ENCODE data around the gene CACNA1D. TPM values are rescaled to one million over a fixed set of nuclear protein-coding genes. Genes with fewer than 3 reads are reported as not detected.

The CACNA1D gene
- total and polyA plus RNA-seq, 5 donors from 2014 or later, result 0.03 to 0.44 TPM; not detected in 3

GRCh38 chr3:53695324-53695690 lies 200.9 kb downstream of the CACNA1D start:
- Mint-ChIP-seq H3K27me3 (peaks cover 18% of the 10 kb centered on the region), H3K4me1 (peaks cover 0 to 7% (median 5%) of the 10 kb centered on the region in 4 donors), H3K4me3 (no peak overlapping the region), H3K36me3 (no peaks in the 10 kb centered on the region), H3K9me3 (no peaks in the 10 kb centered on the region), H3K27ac (peak overlapping the region in 1 of 3 donors; percentile 16)
- peaks cover 7% of the 10 kb centered on the region for H3K4me1 ChIP-seq (ENCODE audit: control insufficient read depth, insufficient read depth, low read length, poor library complexity, severe bottlenecking)
- H3K27ac ChIP-seq (ENCODE audit: insufficient read depth, low read length, poor library complexity, severe bottlenecking), result no peak overlapping the region
- no peaks in the 10 kb centered on the region for H3K27me3 ChIP-seq (ENCODE audit: control insufficient read depth, insufficient read depth, low read length)
- no peak overlapping the region for H3K4me3 ChIP-seq (ENCODE audit: low read depth, low read length)
- no peaks in the 10 kb centered on the region for H3K9me3 ChIP-seq (ENCODE audit: control insufficient read depth in 2 of 2, low read length in 2 of 2)
- ATAC-seq (ENCODE audit: low read depth in 2 of 2) (no peak), DNase-seq (no peak)
- no peaks in the 10 kb centered on the region for H3K36me3 ChIP-seq (ENCODE audit: control insufficient read depth, insufficient read depth, low read length)

GRCh38 chr3:53696401-53697172 lies 202.2 kb downstream of the CACNA1D start:
- no peaks in the 10 kb centered on the region for H3K27me3 ChIP-seq (ENCODE audit: control insufficient read depth, insufficient read depth, low read length)
- ATAC-seq (ENCODE audit: low read depth in 2 of 2), result no peak
- no peak for DNase-seq
- no peaks in the 10 kb centered on the region for H3K36me3 ChIP-seq (ENCODE audit: control insufficient read depth, insufficient read depth, low read length)
- Mint-ChIP-seq H3K27me3 (peaks cover 11% of the 10 kb centered on the region), H3K27ac (no peak overlapping the region), H3K36me3 (no peaks in the 10 kb centered on the region), H3K9me3 (no peaks in the 10 kb centered on the region), H3K4me1 (peaks cover 0 to 7% (median 5%) of the 10 kb centered on the region in 4 donors), H3K4me3 (no peak overlapping the region)
- H3K4me1 ChIP-seq (ENCODE audit: control insufficient read depth, insufficient read depth, low read length, poor library complexity, severe bottlenecking), result peaks cover 7% of the 10 kb centered on the region
- H3K9me3 ChIP-seq (ENCODE audit: control insufficient read depth in 2 of 2, low read length in 2 of 2), result no peaks in the 10 kb centered on the region
- no peak overlapping the region for H3K27ac ChIP-seq (ENCODE audit: insufficient read depth, low read length, poor library complexity, severe bottlenecking)
- no peak overlapping the region for H3K4me3 ChIP-seq (ENCODE audit: low read depth, low read length)

DNA sequence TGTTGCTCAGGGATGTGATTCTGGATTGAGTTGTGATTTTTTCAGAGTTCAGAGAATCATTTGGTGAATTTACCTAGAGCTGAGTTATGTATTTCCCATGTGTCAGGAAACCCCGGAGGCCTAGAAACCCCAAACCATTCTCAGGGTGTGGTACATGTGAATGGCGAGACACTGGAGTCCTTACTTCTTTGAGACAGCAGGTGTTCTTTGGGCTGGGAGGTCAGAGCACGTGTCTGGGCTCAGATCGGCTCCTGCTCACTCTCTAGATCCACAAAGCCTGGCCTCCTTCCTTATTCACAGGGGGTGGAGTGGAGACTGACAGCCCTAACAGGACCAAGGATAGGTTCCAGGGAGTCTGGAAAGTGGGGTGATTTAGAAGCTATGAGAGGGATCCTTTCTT lies 206.0 kb downstream of the CACNA1D start:
- DNase-seq, result no peak
- no peaks in the 10 kb centered on the region for H3K27me3 ChIP-seq (ENCODE audit: control insufficient read depth, insufficient read depth, low read length)
- no peak overlapping the region for H3K4me3 ChIP-seq (ENCODE audit: low read depth, low read length)
- H3K27ac ChIP-seq (ENCODE audit: insufficient read depth, low read length, poor library complexity, severe bottlenecking), result no peak overlapping the region
- no peaks in the 10 kb centered on the region for H3K36me3 ChIP-seq (ENCODE audit: control insufficient read depth, insufficient read depth, low read length)
- Mint-ChIP-seq H3K36me3 (no peaks in the 10 kb centered on the region), H3K27me3 (peaks cover 11% of the 10 kb centered on the region), H3K27ac (no peak overlapping the region), H3K4me1 (peaks cover 0 to 4% (median 0%) of the 10 kb centered on the region in 4 donors), H3K4me3 (no peak overlapping the region), H3K9me3 (no peaks in the 10 kb centered on the region)
- ATAC-seq (ENCODE audit: low read depth in 2 of 2), result no peak
- no peaks in the 10 kb centered on the region for H3K4me1 ChIP-seq (ENCODE audit: control insufficient read depth, insufficient read depth, low read length, poor library complexity, severe bottlenecking)
- no peaks in the 10 kb centered on the region for H3K9me3 ChIP-seq (ENCODE audit: control insufficient read depth in 2 of 2, low read length in 2 of 2)

- Mint-ChIP-seq H3K27ac (no peak overlapping the region), H3K27me3 (peaks cover 6% of the 10 kb centered on the region), H3K4me1 (peaks cover 0 to 4% (median under 1%) of the 10 kb centered on the region in 4 donors), H3K4me3 (no peak overlapping the region), H3K36me3 (no peaks in the 10 kb centered on the region), H3K9me3 (no peaks in the 10 kb centered on the region)
- Histone ChIP-seq H3K27me3 (ENCODE audit: control insufficient read depth, insufficient read depth, low read length) (no peaks in the 10 kb centered on the region), H3K4me1 (ENCODE audit: control insufficient read depth, insufficient read depth, low read length, poor library complexity, severe bottlenecking) (no peaks in the 10 kb centered on the region), H3K27ac (ENCODE audit: insufficient read depth, low read length, poor library complexity, severe bottlenecking) (no peak overlapping the region), H3K4me3 (ENCODE audit: low read depth, low read length) (no peak overlapping the region), H3K36me3 (ENCODE audit: control insufficient read depth, insufficient read depth, low read length) (no peaks in the 10 kb centered on the region), H3K9me3 (ENCODE audit: control insufficient read depth in 2 of 2, low read length in 2 of 2) (no peaks in the 10 kb centered on the region)
- ATAC-seq (ENCODE audit: low read depth in 2 of 2) (no peak), DNase-seq (no peak)
These were observed 208.5 kb downstream of the CACNA1D start for GRCh38 chr3:53702776-53703530.

DNA sequence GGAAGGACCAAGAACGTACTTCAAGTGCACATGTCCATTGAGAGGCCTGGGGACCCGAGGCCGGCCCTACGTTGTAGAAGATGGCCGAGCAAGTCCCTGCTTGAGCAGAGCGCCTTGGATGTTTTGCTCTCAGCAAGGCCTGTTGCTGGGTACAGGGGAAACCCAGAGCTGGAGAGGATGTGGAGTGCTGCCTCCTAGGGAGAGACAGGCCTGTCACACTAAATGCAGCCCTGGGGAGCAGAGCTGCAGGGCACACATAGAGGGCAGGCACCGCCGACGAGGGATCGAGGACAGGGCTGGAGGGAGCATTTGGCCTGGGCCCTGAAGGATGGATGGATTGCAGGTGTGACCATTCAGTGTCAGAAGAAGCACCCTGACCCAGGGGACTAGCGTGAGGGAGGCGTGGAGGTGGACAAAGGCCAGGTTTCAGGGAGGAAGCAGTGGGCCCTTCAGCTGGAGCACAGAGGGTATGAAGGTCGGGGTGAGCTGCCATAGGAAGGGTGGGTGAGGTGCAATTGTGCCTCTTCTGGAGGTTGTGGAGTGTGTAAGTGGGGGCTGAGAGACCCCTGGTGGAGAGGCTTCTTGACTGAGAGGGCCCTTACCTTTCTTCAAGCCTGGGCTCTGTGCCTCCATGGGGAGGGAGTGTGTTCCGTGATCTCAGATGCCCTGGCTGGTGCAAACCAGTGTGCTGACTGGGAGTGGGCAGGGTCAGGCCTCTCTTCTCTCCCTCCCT lies 209.4 kb downstream of the CACNA1D start:
- Mint-ChIP-seq H3K9me3 (no peaks in the 10 kb centered on the region), H3K36me3 (no peaks in the 10 kb centered on the region), H3K4me3 (no peak overlapping the region), H3K27me3 (peaks cover 1% of the 10 kb centered on the region), H3K4me1 (peaks cover 0 to 4% (median under 1%) of the 10 kb centered on the region in 4 donors), H3K27ac (no peak overlapping the region)
- no peaks in the 10 kb centered on the region for H3K9me3 ChIP-seq (ENCODE audit: control insufficient read depth in 2 of 2, low read length in 2 of 2)
- H3K27ac ChIP-seq (ENCODE audit: insufficient read depth, low read length, poor library complexity, severe bottlenecking), result no peak overlapping the region
- H3K4me1 ChIP-seq (ENCODE audit: control insufficient read depth, insufficient read depth, low read length, poor library complexity, severe bottlenecking), result no peaks in the 10 kb centered on the region
- no peak for DNase-seq
- H3K36me3 ChIP-seq (ENCODE audit: control insufficient read depth, insufficient read depth, low read length), result no peaks in the 10 kb centered on the region
- no peak overlapping the region for H3K4me3 ChIP-seq (ENCODE audit: low read depth, low read length)
- no peaks in the 10 kb centered on the region for H3K27me3 ChIP-seq (ENCODE audit: control insufficient read depth, insufficient read depth, low read length)
- ATAC-seq (ENCODE audit: low read depth in 2 of 2), result no peak

GRCh38 chr3:53704363-53704725 lies 209.9 kb downstream of the CACNA1D start:
- H3K9me3 ChIP-seq (ENCODE audit: control insufficient read depth in 2 of 2, low read length in 2 of 2), result no peaks in the 10 kb centered on the region
- Mint-ChIP-seq H3K36me3 (no peaks in the 10 kb centered on the region), H3K9me3 (no peaks in the 10 kb centered on the region), H3K4me3 (no peak overlapping the region), H3K27ac (no peak overlapping the region), H3K27me3 (no peaks in the 10 kb centered on the region), H3K4me1 (peaks cover 0 to 4% (median under 1%) of the 10 kb centered on the region in 4 donors)
- H3K4me3 ChIP-seq (ENCODE audit: low read depth, low read length), result no peak overlapping the region
- ATAC-seq (ENCODE audit: low read depth in 2 of 2) (no peak), DNase-seq (no peak)
- H3K27me3 ChIP-seq (ENCODE audit: control insufficient read depth, insufficient read depth, low read length), result no peaks in the 10 kb centered on the region
- H3K4me1 ChIP-seq (ENCODE audit: control insufficient read depth, insufficient read depth, low read length, poor library complexity, severe bottlenecking), result no peaks in the 10 kb centered on the region
- H3K27ac ChIP-seq (ENCODE audit: insufficient read depth, low read length, poor library complexity, severe bottlenecking), result no peak overlapping the region
- no peaks in the 10 kb centered on the region for H3K36me3 ChIP-seq (ENCODE audit: control insufficient read depth, insufficient read depth, low read length)

DNA sequence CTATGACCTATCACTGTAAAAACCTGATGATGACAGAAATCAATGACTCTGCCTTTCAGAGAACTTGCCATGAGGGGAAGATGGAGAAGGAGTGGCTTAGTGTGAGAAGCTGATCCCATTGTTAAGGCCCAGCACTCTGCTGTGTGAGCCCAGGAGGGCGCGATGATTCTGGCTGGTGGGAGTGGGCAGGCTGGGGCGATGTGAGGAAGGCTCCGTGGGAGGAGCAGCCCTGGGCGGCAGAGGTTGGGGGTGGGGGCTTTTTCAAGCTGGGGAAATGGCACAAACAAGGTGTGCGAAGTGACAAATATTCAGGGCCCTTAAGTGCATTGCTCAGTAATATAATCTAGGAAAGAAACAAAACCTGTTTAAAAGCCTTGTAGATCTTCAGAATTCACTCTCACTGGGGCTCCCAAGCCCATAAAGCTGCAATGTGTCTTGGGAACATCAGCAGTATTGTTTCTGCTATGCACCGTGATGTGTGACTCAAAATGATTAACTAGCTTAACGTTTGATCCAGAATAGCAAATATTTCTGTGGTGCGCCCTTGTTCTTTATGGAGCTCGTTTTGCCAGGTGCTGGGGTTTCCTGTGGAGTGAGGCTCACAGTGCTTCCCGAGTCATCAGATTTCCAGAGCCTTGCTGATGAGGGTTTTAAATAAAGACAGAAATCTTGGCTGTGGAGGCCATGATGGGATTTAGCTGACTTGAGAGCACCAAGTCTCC lies 210.8 kb downstream of the CACNA1D start:
- ATAC-seq (ENCODE audit: low read depth in 2 of 2) (no peak), DNase-seq (no peak)
- Histone ChIP-seq H3K4me1 (ENCODE audit: control insufficient read depth, insufficient read depth, low read length, poor library complexity, severe bottlenecking) (no peaks in the 10 kb centered on the region), H3K9me3 (ENCODE audit: control insufficient read depth in 2 of 2, low read length in 2 of 2) (no peaks in the 10 kb centered on the region), H3K27me3 (ENCODE audit: control insufficient read depth, insufficient read depth, low read length) (no peaks in the 10 kb centered on the region), H3K27ac (ENCODE audit: insufficient read depth, low read length, poor library complexity, severe bottlenecking) (no peak overlapping the region), H3K4me3 (ENCODE audit: low read depth, low read length) (no peak overlapping the region), H3K36me3 (ENCODE audit: control insufficient read depth, insufficient read depth, low read length) (no peaks in the 10 kb centered on the region)
- no peaks in the 10 kb centered on the region for H3K27me3 Mint-ChIP-seq
- no peaks in the 10 kb centered on the region for H3K36me3 Mint-ChIP-seq
- H3K4me3 Mint-ChIP-seq, result no peak overlapping the region
- peaks cover 0 to 7% (median 2%) of the 10 kb centered on the region in 4 donors for H3K4me1 Mint-ChIP-seq
- H3K9me3 Mint-ChIP-seq, result no peaks in the 10 kb centered on the region
- H3K27ac Mint-ChIP-seq, result peak overlapping the region in 1 of 3 donors; percentile 52
